Stimulated activated CD4-positive, alpha-beta T cell treated with anti-CD3 and anti-CD28 coated beads, Interleukin-4, amount 100 ng/mL, for 4 hours (primary cell): ENCODE data around the gene ZSCAN12.
"Not testable (repeated sequence)": the region's sequence is repeated elsewhere in the genome, so short reads cannot be mapped to it uniquely, and the experiment has no call there.

Experiments
- DNase-seq, 2 experiments: peaks; one replicate each; pipeline ENCODE4 v3.0.0-alpha.2; 2020

The ZSCAN12 gene

DNA sequence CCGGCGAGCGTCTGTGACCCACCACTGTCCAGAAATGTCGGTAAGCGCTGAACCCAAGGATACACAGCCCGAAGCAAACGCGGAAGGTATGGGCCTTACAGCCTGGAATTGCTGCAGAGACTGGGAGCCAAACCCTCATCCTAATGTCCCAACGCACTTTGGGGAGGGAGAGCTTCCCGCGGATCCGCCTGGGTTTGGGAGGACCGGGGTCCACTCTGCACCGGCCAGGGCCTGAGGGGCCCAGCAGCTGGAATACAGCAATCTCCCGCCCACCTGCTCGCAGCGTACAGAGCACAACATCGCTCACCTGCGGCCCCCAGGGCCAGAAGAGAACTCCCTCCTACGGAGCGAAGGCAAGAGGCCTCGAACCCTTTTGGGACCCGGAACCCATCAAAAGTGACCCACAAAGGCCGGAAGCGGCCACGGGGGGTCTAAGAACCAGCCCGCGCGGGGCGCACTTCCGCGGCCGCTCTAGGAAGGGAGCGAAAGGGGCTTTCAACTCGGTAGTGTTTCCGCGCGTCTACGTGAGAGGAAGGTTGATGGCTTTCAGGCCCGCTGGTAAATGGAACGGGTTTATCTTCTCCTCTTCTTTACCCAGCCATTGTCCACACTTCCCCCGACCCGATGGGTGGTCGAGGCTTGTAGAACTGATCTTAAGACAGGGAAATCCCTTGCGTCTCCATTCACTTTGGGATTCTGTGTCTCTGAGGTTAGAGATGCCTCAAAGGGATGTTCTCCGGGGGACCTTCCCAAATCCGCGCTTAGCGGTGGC lies at the start of gene ZSCAN12:
Gene ZSCAN12 (minus strand): TSS at position 398 of the 772 bp plus-strand sequence. CDS start 1,342 bp downstream, outside the sequence.
- peak; percentile 79 to 82 for DNase-seq

DNA sequence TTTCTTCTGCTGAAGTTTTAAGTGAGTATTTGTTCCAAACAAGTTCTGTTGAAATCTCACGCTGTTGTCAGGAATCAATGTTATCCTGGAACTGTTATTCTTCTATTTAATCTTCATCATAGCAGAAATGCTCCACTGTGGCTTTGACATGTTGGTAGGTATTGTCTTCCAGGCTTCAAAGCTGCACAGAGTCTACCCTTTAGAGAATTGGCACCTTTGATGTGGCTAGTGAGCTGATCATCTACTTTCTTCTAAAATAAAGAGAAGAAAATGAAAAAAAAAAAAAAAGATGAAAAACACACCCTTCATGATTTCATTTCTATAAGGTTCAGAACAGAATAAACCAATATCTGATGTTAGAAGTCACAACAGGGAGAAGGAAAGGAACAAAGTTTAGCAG lies 49.5 kb upstream of the ZSCAN12 start:
- no peak for DNase-seq

DNA sequence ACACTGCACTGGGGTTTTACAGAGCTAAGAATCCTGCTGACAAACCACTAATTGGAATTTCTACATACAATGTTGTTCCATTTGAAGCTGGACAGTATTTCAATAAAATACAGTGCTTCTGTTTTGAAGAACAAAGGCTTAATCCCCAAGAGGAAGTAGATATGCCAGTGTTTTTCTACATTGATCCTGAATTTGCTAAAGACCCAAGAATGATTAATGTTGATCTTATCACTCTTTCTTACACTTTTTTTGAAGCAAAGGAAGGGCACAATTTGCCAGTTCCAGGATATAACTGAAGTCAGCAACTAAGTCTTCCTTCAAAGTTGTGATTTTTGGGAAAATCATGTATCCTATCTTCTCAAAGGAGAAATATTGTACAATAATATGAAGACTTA lies 48.0 kb upstream of the ZSCAN12 start:
- not testable (repeated sequence) for DNase-seq

DNA sequence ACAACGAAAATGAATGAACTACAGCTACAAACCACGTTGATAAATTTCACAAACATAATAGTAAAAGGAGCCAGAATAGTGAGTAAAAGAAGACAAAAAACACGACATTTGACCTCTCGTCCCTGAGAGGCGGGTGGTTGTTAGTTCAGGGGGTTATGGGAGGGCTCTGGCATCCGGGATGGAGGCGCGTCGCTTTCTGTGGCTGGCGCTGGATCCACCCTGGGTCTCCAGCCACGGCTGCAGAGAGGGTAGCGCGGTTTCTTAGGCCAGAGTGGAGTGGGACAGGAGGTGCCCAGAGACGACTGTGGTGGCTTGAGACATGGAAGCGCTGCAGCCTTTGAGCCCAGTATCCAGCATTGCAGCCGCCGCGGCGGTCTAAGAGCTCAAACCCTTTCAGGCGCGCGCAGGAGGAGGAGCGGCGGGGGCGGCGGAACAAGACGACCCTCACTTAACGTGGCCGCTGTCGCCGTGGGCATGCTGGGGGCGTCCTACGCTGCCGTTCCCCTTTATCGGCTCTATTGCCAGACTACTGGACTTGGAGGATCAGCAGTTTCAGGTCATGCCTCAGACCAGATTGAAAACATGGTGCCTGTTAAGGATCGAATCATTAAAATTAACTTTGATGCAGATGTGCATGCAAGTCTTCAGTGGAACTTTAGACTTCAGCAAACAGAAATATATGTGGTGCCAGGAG lies 47.4 kb upstream of the ZSCAN12 start:
- DNase-seq = no peak

DNA sequence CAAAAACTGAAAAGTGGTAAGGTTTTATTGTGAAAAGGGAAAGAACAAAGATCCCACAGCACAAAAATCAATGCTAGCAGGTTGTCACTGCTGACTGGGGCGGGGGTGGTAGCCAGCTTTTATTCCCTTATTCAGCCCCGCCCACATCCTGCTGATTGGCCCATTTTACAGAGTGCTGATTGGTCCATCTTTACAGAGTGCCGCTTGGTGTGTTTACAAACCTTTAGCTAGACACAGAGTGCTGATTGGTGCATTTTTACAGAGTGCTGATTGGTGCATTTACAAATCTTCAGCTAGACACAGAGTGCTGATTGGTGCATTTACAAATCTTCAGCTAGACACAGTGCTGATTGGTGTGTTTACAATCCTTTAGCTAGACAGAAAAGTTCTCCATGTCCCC lies 45.2 kb upstream of the ZSCAN12 start:
- not testable (repeated sequence) for DNase-seq

DNA sequence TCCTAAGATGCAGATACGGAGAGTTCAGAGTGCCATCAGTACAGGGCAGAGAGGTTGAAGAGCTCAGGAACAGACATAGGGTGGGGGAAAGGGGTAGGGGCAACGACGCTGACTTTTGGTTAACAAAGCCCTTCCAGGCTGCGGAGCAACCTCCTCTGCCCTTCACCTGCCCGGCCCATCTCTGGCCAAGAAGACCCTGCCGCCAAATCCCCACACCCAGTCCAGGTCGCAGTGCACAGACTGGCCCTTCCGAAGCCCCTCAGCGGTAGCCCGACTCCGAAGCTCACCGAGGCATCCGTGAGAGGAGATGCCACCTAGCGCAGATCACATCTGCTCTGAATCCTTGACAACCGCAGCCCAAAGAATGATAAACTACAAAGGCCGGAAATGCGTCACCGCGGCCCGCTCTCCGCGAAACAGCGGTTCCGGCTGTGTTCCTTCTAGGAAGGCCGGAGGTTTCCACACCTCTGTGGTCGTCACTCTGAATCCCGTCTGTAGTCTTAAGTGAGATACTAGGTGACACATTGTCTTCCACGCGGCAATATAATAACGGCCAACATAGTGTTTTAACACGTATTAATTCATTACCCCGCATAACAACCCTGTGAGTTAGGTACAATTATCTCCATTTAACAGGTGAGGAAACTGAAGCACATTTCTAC lies 43.7 kb upstream of the ZSCAN12 start, which contains the start of gene ZSCAN23:
Gene ZSCAN23 (minus strand): TSS at position 380 of the 662 bp plus-strand sequence. CDS start 7,225 bp downstream, outside the sequence.
- peak; percentile 68 to 83 for DNase-seq

DNA sequence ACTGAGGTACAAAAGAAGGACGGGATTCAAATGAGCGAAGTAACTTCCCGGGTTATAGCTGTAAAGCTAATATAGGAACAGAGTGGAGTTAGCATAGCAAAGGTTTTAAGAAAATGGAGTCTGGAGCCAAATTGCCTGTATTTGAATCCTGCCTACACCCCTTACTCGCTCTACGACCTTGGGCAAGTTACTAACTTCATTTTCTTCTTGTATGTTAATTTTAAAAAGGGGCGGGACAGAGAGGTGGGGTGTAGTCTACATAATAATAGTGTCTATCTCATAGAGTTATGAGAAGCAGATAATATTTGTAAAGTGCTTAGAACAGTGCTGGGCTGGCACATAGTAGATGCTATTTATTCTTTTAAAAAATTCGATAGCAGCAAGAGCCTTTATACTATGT lies 43.0 kb upstream of the ZSCAN12 start:
- no peak for DNase-seq

DNA sequence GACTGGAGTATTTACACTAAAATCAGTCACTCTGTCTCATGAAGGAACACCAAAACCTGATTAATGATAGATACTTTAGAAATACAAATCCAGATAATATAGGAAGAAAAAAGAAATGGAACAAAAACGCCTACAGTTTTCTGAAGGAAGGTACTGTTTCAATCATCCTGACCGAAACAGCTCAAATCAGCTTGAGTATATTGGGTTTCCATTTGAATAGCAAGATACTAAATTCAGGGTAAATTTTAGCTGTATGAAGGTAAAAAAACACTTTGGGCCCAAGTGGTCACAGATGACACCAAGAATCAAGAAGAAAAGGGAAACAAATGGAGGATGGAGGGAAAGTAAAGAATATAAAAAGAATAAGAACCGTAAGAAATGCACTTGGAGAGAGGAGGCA lies 36.9 kb upstream of the ZSCAN12 start:
- DNase-seq = no peak

DNA sequence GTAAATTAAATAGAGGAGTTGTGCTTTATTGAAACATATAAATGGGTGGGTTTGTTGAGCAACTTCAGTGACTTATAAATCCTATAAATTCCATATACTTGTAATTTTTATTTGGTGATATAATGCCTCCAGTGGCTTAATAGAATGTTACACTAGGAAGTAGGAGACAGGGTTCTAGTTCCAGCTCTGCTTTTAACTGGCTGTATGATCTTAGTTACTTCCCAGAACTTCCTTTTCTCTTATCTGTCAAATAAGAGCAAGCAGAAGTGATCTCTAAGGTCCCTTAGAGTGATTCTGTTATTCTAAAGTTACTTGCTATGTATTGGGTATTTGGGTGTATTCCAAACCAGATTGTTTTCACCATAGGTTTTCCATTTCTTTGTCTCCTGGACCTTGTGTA lies 33.6 kb upstream of the ZSCAN12 start:
- DNase-seq = no peak

DNA sequence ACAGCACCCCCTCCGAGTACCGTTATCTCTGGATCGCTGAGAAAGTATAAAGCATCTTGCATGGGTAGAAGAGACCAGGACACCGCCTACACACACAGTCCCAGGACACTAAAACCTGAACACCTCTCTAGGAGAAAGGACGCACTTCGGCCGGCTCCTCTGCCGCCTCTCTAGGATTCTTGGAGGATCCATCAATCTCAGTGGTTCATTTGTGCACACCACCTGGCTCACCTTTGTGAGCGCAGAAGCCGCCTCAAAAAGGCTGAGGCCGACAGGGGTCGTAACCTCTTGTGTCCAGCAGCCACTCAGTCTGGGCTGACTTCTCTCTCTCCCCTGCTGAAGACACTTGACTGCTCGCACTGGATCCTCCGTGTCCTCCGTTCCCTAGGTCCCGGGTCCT lies 30.2 kb upstream of the ZSCAN12 start:
- DNase-seq = no peak

DNA sequence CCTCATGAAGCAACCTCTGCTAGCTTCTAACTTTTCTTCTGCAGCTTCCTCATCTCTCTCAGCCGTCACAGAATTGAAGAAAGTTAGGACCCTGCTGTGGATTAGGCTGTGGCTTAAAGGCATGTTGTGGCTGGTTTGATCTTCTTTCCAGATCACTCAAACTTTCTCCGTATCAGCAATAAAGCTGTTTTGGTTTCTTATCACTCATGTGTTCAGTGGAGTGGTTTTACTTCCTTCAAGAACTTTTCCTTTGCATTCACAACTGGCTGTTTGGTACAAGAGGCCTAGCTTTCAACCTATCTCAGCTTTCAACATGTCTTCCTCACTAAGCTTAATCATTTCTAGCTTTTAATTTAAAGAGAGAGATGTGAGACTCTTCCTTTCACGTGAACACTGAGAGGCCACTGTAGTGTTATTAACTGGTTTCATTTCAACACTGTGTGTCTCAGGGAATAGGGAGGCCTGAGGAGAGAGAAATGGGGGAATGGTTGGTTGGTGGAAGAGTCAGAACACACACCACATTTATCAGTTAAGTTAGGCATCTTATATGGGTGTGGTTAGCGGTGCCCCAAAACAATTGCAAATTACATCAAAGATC lies 26.5 kb upstream of the ZSCAN12 start:
- DNase-seq = no peak

DNA sequence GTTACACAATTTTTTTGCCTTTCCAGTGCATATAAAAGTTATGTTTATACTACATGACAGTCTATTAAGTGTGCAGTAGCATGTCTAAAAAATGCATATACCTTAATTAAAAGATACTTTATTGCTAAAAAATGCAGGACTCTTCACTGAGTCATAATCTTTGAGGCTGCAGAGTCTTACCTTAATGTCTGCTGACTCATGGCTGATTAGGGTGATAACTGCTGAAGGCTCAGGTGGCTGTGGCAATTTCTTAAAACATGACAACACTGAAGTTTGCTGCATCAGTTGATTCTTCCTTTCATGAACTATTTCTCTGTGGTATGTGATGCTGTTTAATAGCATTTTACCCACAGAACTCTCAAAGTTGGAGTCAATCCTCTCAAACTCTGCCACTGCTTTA lies 24.6 kb upstream of the ZSCAN12 start:
- DNase-seq = no peak

DNA sequence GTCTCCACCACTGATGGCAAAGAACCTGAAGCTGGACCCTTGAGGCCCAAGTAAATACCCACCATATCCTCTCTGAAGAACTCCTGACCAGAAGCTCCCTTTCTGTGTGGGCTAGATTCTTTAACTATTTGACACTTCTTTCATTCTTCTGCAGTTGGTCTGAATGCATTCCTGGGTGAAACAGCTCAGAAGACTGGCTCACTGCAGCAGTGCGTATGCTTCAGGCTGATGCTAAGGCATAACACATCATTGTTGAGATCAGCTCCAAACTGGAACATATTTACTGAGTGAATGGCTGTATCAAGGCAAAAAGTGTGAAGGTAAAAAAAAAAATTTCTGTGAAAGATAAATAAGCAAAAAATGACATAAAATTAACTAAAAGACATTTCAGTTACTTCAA lies 24.0 kb upstream of the ZSCAN12 start:
- no peak for DNase-seq

DNA sequence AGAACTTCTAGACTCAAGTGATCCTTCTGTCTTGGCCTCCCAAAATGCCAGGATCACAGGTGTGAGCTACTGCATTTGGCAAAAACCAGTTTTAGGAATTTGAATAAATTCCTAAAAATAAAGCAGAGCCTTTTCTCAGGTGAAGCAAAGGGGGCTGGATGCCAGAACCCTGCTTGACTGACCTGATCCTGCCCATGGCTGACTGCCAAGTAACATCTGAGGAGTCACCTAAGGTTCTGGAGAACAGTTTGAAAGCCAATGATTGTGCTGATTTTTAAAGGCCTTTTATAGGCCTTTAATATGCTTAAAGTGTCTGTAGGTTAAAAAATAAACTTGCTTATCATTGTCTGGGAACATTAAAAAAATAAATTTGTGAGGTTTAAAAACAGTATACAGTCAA lies 14.1 kb upstream of the ZSCAN12 start:
- DNase-seq = no peak

DNA sequence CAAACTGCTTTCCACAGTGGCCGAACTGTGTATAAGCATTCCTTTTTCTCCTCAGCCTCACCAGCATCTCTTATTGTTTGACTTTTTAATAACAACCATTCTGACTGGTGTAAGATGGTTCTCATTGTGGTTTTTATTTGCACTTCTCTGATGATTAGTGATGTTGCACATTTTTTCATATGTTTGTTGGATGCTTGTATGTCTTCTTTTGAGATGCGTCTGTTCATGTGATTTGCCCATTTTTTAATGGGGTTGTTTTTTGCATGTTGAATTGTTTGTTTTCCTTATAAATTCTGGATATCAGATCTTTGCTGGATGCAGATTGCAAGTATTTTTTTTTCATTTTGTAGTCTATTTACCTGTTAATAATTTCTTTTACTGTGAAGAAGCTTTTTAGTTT lies 11.2 kb upstream of the ZSCAN12 start:
- no peak for DNase-seq

DNA sequence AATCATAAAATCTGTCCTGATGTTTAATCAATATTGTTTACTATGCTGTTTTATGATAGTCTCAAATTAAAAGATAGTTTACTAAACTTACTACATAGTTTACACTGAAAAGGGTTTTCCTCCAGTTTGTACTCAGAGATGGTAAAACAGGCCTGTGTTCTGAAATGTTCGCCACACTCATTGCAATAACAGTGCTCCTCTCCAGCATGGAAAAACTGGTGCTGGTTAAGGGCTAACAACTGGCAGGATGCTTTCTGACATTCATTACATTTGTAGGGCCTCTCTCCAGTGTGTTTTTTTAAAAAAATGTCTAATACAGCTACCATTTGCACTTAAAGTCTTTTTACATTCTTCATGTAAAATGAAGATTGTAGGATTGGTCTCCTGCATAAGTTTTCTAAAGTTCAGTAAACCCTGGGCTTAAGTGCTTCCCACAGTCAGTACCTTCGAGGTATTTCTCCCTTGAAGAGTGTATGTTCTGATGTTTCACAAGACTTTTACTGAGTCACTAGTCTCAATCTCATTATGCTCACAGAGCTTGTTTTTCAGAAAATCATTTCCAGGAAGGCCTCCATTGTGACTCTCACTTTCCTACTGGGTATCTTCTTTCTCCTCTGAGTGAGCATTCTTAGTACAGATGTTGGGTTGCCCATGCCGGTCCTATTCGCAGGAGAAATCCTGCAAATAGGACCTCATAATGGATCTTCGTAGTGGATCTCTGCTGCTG lies 8.7 kb upstream of the ZSCAN12 start:
- no peak for DNase-seq

DNA sequence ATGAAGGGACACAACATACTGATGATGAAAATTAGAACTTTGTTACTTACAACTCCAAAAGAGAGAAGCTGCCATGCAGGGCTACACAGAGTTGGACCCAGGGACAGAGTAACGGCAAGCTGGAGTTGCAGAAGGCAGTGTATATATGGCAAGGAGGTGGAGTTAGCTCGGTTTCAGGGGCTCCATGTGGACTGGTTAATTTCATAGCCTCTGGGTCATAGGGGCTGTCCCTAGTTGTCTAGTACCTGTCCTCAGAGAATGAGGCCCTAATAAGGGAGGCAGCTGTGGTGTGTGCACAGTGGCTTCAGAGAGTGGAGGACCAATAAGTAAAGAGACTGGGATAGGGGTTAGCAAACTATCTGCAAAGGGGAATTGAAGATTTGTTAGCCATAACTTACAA lies 7.9 kb upstream of the ZSCAN12 start:
- DNase-seq = no peak

DNA sequence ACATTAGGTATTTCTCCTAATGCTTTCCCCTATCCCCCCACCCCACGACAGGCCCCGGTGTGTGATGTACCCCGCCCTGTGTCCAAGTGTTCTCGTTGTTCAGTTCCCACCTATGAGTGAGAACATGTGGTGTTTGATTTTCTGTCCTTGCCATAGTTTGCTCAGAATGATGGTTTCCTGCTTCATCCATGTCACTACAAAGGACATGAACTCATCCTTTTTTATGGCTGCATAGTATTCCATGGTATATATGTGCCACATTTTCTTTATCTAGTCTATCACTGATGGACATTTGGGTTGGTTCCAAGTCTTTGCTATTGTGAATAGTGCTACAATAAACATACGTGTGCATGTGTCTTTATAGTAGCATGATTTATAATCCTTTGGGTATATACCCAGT lies 4.4 kb upstream of the ZSCAN12 start:
- not testable (repeated sequence) for DNase-seq

DNA sequence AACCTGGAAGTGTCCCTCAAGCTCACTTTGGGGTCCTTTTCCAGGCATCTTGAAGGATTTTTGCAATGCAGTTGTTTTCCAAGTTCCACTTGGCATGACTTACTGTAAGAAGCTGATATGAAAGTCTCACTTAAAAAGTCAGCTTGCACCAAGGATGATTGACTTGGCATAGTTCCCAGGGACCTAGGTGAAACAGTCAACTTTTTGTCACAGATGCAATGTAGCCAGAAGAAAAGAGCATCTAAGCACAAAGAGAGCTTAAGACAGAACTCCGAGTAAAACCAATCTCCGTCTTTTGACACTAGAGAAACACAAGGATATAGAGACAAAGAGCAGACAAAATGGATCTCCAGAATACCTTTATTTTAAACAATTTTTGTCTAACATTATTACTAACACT lies 2.6 kb upstream of the ZSCAN12 start:
- DNase-seq = no peak

DNA sequence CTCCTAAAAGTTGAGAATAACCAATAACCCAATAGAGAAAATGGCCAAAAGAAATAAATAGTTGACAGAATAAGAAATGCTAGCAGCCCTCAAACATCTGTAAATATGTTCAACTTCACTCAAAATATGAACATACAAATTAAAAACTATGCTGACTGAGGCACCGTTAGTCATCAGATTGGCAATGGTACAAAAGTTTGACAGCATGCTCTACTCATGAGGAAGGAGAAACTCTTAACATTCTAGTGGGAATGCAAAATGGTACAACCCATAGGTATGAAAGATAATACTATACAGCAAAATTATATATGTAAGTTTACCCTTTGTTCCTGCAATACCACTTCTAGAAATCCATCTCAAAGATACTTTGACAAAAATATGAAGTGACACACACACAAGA lies 1.6 kb upstream of the ZSCAN12 start:
- no peak for DNase-seq

DNA sequence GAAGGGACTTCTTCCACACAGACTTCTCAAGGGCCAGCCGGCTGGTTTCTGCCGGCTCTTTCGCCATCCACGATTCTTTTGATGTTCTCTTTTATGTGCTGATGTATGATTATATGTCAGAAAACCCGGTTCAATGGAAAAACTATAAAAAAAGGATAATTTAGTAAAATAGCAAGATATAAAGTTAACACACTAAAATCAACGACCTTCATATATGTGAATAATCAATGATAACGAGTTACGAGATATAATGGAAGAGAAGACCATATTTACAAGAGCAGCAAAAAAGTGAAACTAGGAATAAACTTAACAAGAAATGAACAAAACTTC lies 540 bp upstream of the ZSCAN12 start:
- DNase-seq = no peak

DNA sequence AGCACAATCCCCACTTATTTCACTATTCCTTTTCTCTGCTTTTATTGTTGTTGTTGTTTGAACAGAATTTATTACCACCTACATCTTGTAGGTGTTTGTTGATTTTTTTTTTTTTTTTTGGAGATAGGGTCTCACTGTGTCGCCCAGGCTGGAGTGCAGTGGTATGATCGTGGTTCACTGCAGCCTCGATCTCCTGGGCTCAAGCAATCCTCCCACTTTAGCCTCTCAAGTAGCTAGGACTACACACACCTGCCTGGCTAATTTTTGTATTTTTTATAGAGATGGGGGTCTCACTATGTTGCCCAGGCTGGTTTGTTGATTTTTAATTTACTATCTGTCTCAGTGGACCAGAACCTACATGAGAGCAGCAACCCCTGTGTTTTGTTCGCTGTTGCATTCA lies 3.6 kb downstream of the ZSCAN12 start:
- no peak for DNase-seq
